Dermis microvascular lymphatic vessel endothelial cell (primary cell): Measurements from ENCODE around the gene C17orf67. TPM values are rescaled to one million over a fixed set of nuclear protein-coding genes. Genes with fewer than 3 reads are reported as not detected.

ENCODE experiments used
- DNase-seq, 2 donors: peaks; one replicate each; pipeline versions ENCODE4 v3.0.0 to v3.0.0-alpha.2; 2010; ENCODE audit warnings: low read depth in 2 of 2
- total RNA-seq: library from RNA; depleted of rRNA; stranded (reverse); fragments of >200 nt; gene quantifications from 2 replicates; pipeline ENCODE4 v1.2.1, GENCODE V29; 2014

C17orf67 gene, protein sequence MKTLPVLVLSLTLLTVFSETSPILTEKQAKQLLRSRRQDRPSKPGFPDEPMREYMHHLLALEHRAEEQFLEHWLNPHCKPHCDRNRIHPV
- total RNA-seq = 2.6 and 10.6 TPM in 2 replicates

DNA sequence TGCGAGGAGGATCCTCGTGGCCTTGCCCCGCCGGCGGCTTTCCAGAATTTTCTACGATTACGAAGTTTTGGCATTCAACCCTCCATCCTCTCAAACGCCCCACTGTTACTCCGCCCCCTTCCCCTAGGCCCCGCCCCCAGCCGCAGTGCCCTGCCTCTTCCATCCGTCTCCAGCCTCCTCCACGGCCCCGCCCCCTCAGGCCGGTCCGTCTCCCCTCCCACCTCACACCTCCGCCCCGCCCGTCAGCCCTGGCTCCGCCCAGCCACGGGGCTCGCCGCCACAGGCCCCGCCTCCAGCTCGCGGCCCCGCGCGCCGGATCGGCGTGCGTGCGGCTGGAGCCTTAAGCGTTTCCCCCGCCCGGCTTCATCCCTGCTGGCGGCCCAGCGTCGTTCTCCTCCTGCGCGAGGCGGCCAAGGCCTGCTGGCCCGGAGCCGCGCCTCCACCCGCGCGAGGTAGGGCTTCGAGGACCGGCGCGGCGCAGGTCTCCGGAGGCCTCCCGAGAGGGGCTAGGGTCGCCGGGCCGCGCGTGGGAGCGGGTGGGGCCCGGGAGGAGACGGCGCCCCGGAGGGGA is at the start of gene C17orf67, which contains the start of gene DGKE:
Gene C17orf67 (minus strand): TSS at position 112 of the 571 bp plus-strand sequence. CDS start 18,110 bp downstream, outside the sequence.
Gene DGKE (plus strand): TSS at position 343 of the 571 bp plus-strand sequence. CDS start 645 bp downstream, outside the sequence.
- DNase-seq = peak; percentile 85 to 98

DNA sequence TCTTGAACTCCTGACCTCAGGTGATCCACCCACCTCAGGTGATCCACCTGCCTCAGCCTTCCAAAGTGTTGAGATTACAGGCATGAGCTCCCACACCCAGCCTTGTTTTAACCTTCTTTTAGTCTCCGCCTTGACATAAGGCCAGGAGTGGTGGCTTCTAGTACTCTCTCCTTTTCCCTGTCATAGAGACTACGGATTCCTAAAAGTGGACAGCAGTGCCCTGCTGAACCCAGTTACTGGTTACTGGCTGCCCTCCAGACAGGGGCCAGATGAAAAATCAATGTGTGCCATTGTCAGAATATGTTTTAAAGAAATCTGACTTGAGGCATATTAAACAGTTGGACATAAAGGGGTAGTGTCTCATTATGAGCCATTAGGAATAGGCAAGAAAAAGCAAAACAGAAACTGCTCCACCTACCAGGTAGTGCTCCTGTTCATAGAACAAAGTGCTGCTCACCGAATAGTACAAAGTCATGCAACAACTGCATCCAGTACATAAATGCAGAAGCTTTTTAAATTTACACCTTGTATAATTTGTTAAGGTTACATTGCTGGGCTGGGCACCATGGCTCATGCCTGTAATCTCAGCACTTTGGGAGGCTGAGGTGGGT is 48.1 kb upstream of the C17orf67 start:
- DNase-seq = no peak

DNA sequence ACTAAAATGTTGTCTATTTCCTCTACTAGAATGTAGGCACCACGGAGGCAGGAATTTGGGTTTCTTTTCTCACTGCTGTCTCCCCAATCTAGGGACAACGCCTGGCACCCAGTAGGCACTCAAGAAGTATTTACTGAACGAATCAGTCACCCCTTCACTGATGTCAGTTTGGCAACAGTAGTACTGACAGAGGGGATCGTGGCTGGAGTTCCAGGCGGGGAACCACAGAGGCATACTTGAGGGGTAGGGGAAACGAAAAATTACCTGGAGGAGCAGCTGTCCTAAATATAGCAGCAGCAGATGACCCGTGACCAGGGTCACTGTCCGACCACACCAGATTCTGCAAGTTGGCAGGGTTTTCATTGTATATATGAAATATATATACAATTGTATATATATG is 46.9 kb upstream of the C17orf67 start:
- DNase-seq = no peak

DNA sequence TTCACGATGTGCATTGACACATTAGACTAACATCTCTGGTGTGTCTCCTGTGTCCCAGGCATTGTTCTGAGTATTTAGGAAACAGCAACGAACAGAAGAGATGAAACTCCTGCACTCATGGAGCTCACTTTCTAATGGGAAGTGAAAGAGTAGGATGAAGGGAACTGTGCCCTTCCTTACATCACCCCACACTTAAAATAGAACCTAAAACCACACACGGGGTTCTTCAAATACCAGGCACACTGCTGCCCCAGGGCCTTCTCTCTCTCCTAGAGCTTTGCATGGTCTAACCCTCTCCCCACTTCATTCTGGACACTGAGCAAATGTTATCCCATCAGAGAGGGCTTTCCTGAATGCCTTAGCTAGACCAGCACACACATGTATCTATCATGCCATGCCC is 46.4 kb upstream of the C17orf67 start:
- no peak for DNase-seq

DNA sequence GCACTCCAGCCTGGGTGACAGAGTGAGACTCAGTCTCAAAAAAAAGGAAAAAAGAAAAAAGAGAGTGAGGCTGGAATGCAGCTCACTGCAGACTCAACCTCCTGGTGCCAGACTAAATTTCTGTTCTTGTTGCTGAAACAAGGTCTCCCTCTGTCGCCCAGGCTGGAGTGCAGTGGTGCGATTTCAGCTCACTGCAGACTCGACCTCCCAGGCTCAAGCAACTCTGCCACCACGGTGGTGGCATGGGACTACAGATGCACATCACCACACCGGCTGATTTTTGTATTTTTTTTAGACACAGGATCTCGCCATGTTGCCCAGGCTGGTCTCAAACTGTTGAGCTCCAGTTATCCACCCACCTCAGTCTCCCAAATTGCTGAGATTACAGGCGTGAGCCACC is 45.6 kb upstream of the C17orf67 start:
- DNase-seq = no peak

DNA sequence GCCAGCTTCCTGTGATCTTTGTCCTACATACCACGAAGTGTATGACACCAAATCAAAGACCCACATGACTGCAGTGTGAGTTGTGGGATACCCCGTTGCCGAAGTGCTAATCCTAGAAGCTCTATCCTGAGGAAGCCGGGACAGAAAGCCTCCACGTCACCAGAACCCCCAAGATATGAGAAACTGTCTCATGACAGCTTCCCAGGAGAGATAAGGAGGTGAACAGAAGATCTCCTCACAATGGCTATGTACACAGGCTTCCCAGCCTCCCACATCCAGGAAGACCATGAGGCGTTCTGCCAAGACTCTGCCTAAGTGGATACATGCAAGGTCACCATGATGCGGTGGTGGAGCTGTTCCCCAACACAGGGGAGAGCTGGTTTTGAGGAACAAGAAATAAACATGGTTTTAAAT is 43.1 kb upstream of the C17orf67 start:
- no peak for DNase-seq

DNA sequence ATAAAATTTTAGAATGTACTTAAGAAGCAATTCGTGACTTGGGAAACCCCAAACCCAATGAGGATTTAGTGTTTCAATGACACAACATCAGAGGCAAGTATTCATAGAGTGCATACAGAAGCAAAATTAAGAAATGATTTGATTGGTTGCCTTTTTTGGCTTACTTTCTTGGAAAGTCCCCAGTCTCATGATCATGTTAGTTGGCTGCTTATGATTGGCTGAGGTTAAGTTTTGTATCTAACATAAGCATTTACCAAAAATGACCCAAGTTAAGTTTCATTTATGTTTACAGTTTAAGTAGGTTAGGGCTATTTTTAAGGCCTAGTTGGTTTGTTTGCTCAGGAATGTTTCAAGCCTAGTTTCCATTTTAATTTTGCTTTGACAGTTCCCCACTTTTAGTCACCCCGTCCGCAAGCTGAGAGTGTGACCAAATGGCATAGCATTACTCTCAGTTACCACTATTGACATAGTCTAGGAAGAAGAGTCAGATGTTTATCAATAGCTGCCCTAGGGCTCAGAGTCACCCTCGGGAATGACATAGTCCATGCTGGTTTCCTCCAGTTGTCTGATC is 36.4 kb upstream of the C17orf67 start:
- no peak for DNase-seq

DNA sequence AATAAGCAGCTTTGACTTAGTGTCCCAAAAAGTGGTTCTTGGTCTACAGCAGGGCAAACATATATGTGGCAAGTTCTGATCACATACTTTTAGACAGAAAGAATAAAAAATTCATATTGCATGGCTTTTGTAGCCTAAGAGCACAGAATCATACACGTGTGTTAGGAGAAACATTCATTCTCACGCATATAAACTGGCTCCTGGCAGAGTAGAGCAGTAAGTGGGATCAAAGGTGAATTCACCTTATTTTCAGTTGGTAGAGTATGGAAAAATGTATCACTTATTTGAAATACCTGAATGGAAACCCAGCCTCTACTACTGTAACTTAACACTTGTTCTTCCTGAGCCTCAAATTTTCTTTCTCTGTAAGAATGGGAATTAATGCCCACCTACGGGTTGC is 35.0 kb upstream of the C17orf67 start:
- DNase-seq = no peak

DNA sequence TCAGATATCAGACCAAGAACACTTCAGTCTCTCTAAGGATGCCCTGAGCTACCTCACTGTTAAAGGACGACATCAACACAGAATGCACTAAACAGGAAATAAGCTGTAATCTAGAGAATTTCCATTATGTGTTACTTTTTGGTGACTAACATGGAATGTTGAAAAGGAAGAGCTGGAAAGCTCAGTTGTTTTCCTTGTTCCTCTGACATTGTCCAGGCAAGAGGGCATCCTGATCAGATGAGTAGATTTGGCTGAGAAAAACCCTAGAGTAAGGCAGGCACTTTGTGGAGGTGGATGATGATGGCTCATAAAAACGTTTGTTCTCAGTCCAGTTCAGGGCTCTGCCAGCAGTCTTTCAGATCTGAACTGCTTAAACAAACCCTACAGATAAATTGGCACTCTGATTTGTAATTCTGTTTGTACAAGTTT is 34.2 kb upstream of the C17orf67 start:
- peak; percentile 84 to 89 for DNase-seq

DNA sequence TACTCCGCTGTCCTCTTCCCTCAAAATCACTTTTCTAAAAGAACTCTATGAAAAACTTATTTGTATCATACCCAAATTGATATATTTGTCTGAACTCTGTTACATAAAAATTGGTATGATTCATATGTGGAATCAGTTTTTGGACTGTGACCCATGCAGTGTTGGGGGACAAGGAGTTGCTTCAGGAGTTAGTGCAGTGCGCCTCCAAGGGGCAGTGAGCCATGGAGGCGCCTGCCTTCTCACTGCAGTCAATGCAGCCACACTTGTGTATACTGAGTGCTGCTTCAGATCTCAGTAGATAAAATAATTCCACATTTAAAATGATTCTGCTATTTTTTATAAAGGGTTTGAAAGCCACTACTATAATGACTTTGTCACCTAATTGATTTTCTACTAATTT is 32.8 kb upstream of the C17orf67 start:
- DNase-seq = peak in 1 of 2 donors; percentile 43

DNA sequence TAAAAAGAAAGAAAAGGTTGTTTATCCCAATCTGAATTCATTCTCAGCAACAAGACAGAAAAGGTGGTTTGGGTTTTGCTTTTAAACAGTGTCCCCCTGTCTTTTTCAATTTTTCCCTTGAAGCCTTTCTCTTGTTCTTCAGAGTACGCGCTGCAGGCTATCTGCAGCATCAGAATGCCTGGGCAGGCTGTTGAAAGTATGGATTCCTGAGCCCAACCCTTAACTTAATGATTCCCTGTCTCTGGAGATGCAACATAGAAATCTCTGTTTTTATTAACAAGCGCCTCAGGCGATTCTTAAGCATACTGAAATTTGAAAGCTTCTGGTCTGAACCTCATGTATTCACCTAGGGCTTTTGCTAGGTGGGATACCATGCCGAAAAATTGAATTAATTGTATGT is 32.4 kb upstream of the C17orf67 start:
- DNase-seq = no peak

DNA sequence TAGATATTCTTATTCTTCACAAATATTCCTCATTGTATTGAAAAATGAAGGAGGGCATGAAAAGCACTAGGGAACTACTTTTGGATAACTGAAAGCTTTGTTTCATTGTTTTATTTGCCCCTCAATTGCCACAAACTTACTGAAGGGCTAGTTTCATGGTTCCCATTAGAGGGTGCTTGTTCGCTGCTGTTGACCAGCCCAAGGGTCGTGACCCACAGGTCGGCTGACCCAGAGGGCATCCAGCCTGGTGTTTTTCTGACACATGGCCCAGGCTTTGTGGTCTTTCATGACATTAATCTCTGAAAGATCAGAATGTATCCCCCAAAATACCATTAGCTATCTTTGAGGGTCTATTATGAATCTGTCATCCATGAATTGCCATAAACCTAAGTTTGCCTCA is 30.3 kb upstream of the C17orf67 start:
- no peak for DNase-seq

DNA sequence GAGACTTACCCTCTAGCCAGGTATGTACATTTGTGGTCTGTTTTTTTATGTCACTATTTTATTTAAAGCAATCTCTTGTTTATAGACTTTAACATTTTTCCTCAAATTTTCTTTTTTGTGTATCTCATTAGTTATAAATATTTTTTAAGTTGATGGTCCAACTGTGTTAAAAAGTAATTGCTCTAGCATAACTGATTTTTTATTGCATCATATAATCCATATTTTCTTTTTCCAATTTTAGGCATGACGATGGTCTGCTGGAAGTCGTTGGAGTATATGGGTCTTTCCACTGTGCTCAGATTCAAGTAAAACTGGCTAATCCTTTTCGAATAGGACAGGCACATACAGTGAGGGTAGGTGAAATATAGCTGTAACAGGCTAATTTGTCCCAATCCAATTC is 28.2 kb upstream of the C17orf67 start:
- DNase-seq = no peak

DNA sequence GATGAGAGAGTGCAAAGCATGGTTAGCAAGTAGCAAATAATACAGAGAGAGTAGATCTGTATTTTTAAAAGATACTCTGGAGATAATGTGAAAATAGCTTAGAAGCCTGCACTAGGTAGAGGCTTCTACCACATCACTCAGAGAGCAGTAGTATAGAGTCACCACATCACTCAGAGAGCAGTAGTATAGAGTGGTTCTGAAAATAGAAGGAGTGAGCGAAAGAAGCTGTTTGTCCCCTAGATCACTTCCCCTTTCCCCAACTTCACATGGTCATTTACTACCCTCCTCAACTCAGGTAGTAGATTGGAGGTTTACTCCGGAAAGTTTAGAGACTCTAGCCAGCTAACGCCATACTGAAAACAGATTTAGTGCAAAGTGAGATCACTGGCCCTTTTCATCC is 17.3 kb upstream of the C17orf67 start:
- DNase-seq = no peak

DNA sequence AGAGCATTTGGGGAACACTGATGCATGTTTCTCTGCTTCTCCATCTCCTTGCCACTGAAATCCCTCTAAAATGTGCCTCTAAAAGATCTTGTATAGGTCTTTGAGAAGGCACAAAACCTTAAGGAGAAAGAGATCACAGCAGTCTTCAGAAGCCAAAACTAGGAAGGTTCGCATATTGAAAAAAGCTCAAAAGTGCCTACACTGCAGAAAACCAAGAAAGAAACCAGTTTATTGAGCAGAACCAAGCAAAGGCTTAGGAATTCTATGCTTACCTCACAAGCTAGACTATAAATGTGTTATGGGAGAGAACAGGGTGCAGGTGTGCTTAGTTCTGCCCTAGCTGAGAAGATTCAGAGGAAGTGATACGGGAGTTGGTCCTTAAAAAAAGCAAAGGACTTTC is 16.9 kb upstream of the C17orf67 start:
- no peak for DNase-seq

DNA sequence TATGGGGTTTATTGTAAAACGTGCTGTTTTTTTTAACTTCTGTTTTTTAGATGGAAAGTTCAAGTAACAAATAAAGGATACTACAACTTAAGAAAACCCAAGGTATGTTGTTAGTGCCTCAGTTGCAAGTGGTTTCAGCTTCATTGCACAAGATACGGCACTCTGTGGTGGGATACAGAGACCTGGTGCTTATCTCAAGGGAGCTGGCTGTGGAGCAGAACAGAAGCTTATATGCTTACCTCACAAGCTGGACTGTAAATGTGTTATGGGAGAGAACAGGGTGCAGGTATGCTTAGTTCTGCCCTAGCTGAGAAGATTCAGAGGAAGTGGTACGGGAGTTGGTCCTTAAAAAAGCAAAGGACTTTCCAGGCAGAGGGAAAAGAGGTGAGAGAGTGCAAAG is 15.4 kb upstream of the C17orf67 start:
- no peak for DNase-seq

DNA sequence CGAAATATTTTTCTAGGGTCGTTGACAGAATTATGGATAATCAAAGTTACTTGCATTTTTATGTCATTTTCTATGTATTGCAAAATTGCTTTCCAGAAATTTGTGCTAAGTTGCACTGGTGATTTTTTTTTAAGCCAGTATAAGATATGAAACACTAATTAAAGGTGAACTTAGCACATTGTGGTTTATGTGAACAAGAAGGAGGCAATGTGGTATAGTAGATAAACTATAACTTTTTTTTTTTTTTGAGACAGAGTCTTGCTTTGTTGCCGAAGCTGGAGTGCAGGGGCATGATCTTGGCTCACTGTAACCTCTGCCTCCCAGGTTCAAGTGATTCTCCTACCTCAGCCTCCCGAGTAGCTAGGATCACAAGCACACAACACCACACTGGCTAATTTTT is 13.4 kb upstream of the C17orf67 start:
- DNase-seq = no peak

DNA sequence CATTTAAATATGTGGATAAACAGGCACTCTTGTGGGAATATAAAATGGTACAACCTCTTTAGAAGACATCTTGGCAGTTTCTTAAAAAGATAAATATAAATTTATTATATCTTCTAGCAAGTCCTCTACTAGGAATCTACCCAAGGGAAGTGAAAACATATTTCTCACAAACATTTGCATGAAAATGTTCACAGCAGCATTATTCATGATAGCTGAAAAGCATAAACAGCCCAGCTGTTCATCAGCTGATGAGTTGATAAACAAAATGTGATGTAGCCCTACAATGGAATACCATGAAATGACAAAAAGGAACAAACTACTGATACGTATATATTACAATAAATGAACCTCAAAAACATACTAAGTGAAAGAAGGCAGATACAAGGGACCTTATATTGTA is 12.2 kb upstream of the C17orf67 start:
- no peak for DNase-seq

DNA sequence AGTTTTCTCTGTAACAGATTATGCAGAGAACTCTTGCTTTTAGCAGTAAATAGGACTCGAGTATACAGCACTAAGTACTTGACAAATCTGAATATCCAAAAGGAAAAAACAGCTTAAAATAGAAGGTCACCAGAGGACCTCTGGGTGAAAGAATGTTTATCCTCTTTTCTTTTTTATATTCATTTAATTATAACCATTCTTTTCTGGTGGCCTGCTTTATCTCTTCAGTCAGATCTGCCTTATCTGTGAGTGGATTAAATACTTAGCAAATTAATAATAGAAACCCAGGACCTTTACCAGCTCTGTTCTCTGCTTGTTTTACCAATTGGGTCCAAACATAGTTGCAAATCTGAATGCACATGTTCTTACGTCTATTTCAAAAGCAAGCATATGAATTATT is 8.9 kb upstream of the C17orf67 start:
- DNase-seq = no peak

DNA sequence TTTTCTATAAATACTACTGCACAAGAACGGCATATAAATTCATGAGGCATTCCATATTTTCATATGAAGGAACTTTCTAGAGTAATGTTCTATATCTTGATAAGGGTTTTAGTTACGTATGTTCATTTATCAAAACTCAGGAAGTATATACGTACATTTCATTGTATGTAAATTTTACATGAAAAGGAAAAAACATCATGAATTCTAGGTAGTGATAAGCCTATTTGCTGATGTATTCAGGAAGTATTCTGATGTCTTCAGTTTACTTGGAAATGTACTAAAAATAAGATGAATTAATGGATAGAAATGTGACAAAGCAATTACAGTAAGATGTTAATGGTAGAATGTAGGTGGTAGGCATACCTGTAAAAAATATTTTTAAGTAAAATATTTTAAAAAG is 5.0 kb upstream of the C17orf67 start:
- peak in 1 of 2 donors; percentile 32 for DNase-seq

DNA sequence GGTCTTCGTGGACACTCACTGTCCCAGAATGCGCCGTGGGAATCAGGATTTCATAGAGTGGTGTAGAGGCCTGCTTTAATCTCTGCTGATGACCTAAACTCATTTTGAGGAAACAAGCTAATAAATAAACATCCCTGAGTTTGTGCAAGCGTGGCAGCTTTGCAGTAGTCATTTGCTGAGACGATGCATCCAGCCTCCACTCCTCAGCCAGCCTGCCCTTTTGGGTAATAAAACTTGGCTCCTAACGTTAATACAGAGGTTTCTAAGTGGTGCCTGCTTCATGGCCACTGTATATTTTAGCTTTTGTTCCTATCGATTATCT is 1.5 kb upstream of the C17orf67 start:
- DNase-seq = no peak

DNA sequence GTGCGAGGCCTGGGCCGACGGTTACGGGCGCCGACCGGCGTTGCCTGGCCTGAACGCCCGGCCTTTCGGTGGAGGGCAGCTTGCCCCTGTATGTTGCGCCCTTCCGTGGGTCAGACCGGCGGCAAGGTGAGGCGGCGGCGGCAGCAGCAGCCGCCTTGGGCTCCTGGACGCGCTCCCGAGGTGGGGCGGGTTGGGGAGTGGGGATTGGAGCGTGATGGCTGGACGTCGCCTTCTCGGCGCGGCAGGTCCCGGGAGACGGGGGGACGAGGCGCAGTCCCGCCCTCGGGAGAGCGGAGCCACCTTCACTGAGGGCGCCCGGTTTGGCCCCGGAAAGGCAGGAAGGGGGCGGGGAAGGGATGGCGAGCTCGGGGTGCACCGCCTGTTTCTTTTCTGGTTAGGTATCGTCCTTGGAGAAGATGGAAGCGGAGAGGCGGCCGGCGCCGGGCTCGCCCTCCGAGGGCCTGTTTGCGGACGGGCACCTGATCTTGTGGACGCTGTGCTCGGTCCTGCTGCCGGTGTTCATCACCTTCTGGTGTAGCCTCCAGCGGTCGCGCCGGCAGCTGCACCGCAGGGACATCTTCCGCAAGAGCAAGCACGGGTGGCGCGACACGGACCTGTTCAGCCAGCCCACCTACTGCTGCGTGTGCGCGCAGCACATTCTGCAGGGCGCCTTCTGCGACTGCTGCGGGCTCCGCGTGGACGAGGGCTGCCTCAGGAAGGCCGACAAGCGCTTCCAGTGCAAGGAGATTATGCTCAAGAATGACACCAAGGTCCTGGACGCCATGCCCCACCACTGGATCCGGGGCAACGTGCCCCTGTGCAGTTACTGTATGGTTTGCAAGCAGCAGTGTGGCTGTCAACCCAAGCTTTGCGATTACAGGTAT is 902 bp upstream of the C17orf67 start:
- DNase-seq = peak in 1 of 2 donors; percentile 49
